Islet of Langerhans (tissue), 1 donor: Measurements from ENCODE around the gene ACOXL.

Experiments used
- FAIRE-seq: peaks from one replicate; lab custom pipeline; 2011; peaks lifted over from hg19 to GRCh38; lab: Jason Lieb, UNC

ACOXL gene

DNA sequence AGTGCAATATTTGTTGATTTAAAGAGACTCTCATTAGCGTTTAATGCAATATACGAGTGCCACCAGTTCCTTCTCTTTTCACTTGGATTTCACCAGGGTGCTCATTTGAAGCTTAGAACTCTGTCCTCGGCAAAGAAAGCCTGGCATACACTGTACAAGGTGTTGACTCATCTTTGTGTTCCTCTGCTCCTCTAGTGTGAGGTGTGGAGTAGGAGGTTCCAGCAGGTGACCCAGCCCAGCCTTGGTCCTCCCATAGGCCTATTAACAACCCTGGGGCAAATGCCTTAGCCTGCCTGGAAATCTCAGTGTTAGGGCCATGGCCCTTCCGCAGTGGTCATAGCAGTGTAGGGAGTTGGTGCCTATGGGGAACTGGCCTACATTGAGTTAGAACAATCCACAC, 408.4 kb downstream of the ACOXL start:
- FAIRE-seq = no peak

DNA sequence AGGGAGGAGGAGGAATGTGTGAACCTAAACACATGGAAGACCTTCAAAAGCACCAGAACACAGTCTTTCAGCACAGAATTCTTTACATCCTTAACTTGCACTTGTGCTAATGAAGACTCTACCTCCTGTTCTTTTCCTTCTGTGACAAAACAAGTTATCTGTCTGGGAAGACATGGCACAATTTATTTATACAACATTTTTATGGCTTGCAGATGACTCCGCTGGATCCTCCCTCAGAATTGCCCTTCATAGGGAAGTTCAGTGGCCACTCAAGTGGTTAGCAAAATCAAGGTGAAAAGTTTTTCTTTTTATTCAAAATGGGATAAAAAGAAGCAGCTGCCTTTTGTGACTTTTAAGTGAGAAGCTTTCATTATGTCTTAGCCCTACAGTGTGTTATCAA, 409.7 kb downstream of the ACOXL start:
- FAIRE-seq = no peak

DNA sequence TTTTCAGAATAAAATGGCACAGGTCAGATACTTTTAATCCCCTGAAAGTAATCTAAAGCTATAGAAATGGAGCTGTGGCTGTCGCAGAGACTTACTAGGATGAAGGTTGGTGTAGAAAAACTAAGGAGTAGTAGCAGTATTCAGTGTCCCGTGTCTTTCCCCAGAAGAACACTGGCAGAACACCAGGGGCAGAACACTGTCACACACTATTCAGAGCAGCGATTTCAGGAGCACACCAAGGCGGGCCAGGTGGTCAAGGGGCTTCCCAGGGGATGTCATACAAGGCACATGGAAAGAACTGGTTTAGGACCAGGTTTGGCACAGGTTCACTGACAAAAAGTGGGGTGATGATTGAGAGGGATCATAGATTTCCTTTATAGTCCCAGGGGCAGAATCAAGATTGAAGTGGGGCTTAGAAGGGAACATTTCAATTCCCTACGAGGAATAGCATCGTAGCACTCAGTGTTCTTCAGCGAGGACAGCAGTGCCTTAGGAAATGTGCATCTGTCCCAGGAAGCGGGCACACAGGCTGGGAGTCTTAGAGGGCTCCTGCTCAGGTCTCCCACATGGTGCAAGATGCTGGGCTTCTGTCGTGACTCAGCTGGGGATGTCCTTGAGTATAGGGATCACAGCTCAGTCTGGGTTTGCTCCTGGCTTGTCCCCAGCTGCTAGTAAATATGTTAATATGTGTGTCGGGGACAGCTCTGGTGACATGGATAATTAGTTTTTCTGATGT, 410.9 kb downstream of the ACOXL start:
- FAIRE-seq = no peak

DNA sequence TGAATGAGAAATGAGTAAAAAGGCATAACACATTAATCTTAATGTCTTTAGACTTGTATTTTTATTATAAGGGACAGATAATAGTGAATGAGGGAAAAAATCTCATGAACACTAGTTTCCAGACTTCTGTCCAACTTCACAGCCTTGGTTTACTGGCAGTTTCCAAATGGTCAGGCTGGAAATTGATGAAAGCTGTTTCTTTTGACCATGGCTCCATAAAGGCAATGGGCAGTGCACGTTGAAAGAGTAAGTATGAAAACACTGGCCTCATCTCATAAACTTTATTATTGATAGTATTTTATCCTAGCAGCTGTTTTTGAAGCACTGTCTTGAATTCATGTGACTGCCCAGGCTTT, 411.4 kb downstream of the ACOXL start:
- FAIRE-seq = no peak

DNA sequence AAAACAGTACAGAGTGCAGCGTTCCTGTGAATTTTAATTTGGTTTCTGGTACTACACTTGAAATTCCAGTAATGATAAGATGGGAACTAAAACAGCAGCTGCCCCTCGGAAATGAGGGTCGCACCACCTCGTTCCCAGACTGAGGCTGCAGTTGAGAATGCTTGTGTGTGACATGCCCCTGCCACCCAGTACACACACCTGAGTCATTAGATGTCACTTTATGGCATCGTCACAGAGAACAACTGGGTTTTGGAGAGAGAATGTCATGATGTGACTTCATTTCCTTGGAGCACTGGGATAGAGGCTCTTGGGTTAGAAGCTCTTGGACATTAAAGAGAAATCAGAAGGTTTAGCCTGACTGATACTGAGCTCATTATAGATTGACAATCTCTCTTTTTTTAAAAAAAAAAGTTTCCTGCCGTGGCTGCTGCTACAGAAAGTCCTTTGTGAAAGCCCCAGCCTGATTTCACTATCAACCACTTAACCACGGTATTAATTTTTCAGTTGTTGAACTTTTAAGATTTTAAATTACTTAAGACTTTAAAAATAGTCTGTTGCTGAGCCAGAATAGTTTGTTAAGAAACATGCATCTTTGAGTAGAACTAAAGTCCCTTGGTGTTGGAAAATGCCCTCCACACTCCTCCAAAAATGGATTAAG, 412.9 kb downstream of the ACOXL start:
- no peak for FAIRE-seq

DNA sequence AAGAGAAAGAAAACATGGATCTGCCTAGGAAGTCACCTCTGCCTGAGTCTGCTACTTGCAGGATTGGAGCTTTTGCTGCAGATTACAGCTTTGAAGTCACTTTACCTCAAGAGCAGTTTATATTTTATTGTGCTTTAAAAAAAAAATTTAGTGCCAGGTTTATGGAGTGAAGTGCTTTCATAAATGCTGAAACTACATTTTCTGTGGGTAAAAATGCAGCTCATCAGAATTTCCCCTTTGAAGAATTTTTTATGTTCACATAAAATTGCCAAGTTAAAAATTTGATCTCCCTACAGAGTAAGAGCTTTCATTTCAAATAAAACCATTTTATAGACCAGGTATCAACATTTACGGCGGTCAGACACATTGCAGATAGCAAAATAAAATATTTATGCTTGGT, 413.6 kb downstream of the ACOXL start:
- FAIRE-seq = no peak

DNA sequence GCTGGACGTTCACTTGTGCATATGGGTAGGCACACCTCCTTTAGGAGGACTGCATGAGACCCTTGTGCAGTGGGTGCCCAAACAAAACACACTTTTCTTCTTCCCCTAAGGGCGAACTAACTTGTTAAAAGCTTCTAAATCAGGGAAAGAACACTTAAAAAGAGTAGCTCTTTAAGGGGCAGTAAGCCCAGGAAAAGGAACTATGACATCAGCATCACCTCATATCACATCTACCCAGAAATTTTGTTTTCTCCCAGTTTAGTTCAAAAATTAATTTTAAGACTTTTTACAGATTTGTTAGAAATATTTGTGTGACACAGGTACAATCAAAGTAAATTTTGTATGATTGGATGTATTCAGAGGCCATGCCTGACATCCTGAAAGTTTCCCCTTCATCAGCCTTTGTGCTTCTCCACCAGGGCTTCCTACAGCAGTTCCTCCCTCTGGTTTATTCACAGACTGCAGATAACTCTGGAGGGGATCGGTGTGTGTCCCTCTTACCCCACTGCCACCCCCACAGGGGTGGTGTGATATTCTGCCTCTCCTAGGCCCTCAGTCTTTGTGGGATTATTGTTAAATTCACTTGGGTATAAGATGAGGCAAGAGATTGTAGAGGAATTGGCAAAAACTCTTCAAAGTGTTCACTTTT, 416.0 kb downstream of the ACOXL start:
- FAIRE-seq = no peak

DNA sequence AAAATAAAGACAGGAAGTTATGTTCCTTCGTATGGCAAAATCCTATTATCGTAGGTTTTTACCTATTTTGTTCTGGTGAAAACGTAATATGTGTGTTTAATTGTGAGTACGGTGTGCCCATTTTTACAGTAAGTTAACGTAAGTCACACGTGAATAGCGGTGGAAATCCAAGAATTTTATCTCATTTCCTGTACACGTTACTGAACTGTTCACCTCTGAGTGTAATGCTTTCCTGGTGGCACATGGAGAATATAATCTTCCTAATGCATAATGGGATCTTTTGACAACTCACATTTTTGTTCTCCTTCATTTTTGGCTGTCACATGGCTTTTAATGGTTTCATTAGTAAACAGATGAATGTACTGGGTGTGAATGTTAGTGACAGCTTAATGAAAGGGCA, 416.6 kb downstream of the ACOXL start:
- FAIRE-seq = no peak

DNA sequence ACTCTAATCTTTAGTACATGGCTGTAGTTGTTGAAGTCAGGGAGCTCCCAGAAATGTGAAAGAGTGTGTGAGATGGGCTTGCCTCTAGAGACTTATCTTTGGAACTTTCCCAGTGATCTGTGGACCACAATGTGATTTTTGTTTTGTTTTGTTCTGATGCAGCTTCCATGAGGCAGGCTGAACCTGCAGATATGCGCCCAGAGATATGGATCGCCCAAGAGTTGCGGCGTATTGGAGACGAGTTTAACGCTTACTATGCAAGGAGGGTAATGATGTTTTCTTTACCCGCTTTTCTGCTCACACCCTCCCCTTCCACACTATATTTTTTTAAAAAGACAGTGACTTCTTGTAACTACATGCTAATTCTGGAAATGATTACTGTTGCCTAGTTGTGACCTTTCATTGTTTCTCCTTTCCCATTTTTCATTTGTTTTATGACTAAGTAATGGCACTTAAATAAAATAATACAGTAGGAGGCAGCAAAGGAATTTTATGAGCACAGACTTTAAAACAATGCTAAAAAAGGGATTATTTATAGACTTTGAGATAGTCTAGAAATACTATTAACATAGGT, 417.6 kb downstream of the ACOXL start:
- FAIRE-seq = no peak

DNA sequence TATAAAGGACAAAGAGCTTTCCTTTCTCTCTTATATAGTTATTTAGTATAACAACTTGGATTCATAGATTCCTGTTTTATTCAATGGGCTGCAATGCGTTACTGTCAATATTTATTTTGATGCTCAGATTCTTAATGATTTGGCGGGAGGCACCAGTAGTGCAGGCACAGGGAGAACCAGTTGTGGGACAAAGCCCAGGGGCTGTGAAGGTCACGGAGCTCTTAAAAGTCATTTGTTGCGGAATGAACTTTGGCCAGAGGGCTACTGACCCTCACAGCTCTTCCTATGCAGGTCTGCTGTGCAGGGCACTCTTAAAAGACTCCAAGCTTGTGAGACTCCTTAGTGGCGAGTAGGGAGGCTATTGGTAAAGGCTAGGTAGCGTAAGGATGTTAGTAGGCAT, 422.4 kb downstream of the ACOXL start:
- FAIRE-seq = no peak

DNA sequence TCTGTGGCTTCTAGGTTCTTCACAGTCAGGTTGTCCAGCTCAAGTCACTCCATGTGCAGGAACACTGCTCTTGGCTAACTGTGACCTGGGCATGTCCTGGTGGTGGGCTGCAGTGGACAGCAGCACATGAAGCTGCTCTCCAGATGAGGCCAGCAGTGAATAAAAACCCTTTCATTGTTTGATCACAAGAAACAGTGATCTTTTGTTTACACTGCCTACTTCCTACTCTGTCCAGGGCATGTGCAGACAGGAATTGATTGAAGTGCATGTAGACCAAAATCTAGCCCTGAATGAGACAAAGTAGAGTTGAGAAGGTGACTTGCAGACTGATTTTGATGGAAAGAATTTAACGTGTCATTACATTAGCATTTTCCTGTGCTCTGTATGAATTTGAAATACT, 423.2 kb downstream of the ACOXL start:
- no peak for FAIRE-seq

DNA sequence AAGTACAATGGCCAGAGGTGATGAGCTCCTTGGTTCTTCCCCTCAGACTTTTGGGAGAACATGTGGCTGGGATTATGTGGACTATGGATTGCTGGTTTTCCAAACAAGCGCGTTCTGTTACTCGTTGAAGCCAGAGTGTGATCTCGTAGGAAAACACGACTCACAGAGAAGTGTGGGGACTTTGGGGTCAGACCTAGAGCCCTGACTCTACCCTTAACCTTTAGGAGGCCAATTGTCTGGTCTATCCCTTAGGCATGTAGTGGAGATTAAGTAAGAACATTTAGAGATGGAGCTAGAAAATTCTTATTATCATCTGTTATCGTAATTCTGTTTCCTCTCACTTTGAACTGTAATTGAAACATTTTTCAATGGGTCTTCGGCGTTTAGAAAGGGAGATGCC, 424.2 kb downstream of the ACOXL start:
- no peak for FAIRE-seq

DNA sequence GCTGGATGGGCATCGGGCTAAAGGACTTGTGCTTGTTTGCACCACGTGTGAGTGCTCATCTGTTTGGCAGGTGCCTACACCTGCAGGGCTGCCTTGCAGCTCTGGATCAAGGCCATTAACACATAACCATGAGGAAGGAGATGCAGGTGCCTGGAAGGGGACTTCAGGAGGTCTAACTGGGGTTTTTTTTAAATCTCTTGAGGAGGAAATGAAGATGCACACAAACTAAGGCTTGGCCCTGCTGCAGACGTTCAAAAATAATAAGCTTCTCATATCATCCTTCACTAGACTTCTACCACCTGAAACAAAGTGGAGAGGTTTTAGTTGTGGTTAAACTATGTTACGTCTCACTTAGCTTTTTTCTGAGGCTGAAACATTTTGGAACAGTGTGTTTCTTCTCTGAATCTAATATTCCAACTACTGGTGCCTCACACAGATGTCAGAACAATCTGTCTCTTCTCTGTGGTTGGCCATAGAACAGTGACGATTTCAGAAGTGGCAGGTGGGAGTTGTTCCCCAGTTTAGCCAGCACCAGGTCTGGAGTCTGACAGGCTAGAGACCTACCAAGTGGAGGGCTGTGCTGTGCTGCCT, 424.8 kb downstream of the ACOXL start:
- no peak for FAIRE-seq

DNA sequence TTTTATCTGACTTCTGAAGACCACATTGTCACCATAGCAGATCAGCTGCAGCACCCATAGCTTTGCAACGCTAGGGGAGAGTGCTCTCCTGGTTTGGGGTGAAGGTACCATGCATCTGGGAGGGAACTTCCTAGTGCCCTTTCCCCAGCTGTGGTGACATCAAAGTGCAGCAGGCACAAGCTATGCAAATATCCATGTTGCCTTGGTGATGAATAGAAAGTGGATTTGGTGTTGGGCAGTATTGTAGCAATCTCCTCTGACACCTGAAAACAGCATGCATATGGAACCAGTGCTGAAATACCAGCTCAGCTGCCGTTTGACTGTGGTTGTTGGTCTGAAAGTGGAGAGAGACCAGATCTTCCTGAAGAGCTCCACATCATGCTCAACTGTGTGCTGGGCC, 425.4 kb downstream of the ACOXL start:
- no peak for FAIRE-seq

DNA sequence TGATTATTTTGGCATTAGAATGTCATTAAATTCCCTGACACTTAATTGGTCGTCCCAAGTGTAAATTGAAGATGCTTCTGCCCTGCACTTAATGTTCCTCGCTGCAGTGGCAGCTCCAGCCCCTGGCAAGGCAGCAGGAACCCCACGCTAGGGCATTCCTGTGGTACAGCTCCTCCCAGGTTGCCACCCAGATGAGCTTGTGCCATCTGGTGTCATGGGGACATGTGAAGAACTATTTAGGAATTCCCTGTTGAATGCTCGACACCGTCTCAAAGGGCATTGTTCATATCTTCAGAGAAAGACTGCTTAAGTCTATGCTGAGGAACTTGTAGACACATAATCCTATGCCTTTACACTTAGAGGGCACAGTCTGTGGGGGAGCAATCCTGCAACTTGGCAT, 427.3 kb downstream of the ACOXL start:
- no peak for FAIRE-seq

DNA sequence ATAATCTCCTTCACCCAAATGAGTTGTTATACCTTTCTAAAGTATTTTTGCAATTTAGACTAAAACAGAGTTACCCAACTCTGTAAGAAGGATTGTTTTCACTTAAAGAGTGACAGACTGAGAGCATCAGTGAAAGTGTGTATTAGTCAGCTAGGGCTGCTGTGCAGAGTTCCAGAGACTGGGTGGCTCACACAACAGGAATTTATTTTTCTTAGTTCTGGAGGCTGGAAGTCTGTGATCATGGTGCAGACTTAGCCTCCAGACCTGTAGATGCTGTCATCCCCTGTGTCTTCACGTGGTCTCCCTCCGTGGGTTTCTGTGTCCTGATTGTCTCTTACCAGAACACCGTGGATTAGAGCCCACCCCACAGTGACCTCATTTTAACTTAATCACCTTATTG, 428.4 kb downstream of the ACOXL start:
- FAIRE-seq = no peak

DNA sequence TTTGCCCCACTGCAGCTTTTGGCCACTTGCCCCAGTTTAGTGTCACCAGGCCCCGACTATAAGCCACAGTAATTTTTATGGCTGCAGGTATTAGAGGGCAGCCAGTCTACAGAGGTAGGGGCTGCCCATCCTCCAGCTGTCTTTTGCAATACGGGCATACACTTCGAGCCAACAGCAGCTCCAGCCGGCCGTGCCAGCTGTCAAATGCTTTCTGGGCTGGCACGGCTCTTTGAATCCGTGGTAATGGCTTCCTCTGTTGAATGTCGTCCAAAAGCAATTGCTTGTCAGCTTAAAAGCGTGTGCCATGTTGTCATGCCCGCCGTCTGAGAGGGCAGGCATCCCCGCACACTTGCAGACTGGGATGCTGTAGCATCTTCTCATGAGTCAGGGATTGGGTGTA, 429.6 kb downstream of the ACOXL start:
- FAIRE-seq = no peak

DNA sequence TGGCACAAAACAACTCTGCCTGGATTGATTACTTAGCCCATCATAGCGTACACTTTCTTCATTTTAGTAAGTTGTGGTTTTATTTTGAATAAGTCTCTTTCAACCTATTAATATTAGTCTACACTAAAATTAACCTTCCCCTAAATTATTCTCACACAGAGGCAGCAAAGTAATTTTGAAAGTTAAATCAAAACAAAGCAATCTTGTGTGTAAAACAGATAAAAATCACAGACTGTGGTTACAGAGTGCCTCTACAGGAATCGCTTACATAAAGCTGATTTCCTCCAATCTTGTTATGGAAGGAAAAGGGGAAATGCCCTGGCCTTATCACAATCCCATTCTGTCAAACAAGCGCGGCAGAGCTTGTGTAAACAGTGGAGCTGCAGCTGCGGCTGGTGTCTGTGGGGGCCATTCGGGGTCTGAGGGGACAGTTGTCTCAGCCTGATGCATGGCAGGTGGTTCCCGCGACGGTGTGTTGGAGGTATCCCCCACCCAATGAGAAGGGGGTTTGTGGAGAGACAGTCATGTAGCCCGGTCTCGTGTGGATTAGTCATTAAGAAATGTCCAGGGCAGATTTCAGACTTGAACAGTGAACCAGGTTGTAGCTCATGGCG, 430.5 kb downstream of the ACOXL start:
- no peak for FAIRE-seq

DNA sequence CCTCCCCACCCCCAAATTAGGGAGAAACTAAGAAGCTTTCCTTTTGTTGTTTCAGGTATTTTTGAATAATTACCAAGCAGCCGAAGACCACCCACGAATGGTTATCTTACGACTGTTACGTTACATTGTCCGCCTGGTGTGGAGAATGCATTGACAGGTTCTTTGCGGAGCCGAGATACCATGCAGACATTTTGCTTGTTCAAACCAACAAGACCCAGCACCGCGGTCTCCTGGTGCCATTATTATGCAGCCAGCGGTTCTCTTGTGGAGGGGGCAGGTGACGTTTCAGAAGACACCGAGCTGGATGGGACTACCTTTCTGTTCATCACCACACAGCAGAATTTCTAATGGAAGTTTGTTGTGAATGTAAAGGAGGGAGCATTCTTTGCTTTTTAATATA, 431.7 kb downstream of the ACOXL start:
- FAIRE-seq = no peak

DNA sequence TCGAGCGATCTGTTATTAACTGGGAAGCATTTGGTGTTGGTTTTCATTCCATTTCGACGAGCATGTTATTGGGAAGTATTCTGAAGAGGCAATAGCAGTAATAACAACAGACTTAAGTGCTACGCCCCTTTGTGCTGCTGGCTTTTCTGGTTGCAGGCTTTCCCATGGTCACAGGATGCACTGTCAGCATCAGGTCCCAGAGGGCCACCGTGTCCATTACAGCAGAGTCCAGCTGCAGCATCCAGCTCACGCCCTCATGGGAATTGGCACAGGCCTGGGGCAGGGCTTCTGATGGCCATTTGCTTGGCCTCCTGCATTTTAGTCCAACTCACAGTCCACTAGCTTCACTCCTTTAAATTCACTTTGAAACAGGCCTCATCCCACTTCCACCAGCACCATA, 432.7 kb downstream of the ACOXL start:
- FAIRE-seq = no peak

DNA sequence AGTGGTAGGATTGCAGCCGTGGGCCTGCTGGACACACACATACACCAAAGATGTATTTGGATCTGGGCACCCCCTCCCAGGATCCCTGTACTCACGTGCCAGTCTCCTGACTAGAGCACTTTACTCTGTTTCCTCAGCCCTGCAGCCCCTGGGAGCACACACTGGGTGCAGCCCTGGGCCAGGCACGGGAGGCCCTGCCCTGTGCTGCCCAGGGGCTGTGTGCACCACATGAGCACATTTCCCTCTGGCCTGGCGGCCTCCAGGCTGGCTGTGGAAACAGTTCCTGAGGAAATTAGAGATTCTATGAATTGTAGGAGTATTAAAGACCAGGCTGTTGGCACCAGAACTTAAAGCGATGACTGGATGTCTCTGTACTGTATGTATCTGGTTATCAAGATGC, 433.7 kb downstream of the ACOXL start:
- no peak for FAIRE-seq

DNA sequence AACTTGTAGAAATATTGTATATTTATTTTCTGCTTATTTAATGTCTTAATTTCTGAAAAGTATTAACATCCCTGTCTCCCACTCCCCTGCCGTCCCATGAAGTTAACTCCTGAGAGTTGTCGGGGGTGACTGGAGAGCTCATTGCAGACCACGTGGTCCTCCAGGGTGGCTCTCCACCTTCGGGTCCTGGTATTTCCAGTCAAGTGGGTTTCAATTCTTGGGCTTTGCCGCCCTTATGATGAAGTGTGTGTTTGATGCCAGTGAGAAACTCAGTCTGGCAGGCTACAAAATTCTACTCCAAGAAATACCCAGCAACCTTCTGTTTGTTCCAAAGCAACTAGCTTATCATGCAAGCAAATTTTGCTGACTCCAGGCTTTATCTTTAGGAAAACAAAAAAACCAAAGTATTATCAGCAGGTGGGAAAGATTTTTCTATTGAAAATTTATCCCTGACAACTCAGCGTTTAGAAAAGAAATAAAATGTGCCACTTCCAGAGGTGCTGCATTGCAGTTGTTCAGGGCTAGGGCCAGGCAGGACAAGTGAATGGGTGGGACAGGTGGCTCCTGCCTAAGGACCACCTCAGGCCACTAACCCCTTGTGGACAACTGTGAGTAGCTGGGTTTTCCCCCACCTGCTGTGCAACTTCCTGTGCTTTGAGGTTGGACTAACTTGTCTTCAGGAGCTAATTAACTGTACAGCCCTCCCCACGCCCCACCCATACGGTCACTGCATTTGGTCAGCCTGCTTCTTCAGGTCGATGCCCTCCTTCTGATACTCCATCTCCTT, 434.9 kb downstream of the ACOXL start:
- FAIRE-seq = no peak
